B cell (primary cell): ENCODE data around the gene PDE3A. TPM values are rescaled to one million over a fixed set of nuclear protein-coding genes. Genes with fewer than 3 reads are reported as not detected.

Experiments used
- ATAC-seq: fragments of 200-7000 bp; cut with Tn5 transposase; one replicate; pipeline ENCODE4 v1.10.0; 2021; ENCODE audit warnings: low read depth, mild to moderate bottlenecking, moderate number of reproducible peaks, moderate library complexity
- CTCF ChIA-PET: fragments of 350-600 bp; sonication (Branson Sonifier 250); formaldehyde crosslinking; loops from one replicate; lab custom pipeline; 2021; ENCODE audit warnings: antibody characterized with exemption, inconsistent platforms; lab: Charles Lee
- POLR2A ChIA-PET: fragments of 350-600 bp; sonication (Branson Sonifier 250); formaldehyde crosslinking; loops from one replicate; lab custom pipeline; 2021; ENCODE audit warnings: antibody characterized with exemption; lab: Charles Lee
- DNase-seq: peaks from one replicate; pipeline ENCODE4 v3.0.0; 2013
- H2AFZ ChIP-seq: 2 replicates; pipeline ENCODE4 v1.6.1; 2012; ENCODE audit warnings: mild to moderate bottlenecking, low read depth, low read length; ENCODE audit not compliant: insufficient read depth, poor library complexity, severe bottlenecking
- H3K27ac ChIP-seq, 2 donors: 1 replicate in 1 of 2; 2 replicates in 1 of 2; pipeline ENCODE4 v1.5.1; 2012 to 2013; ENCODE audit warnings: low read length in 2 of 2, mild to moderate bottlenecking in 2 of 2, moderate library complexity in 1 of 2
- H3K27me3 ChIP-seq, 4 experiments: fragments of 200-600 bp in 1 of 4; sonication (generic) in 1 of 4; replicated peaks in 1 of 4; 1 replicate in 2 of 4; 2 replicates in 2 of 4; pipeline versions ENCODE4 v1.6.1 to v1.7.0; 2013 to 2016; ENCODE audit warnings: low read length in 3 of 4, mild to moderate bottlenecking in 2 of 4, mixed read lengths in 1 of 4, moderate library complexity in 1 of 4; ENCODE audit not compliant: insufficient read depth in 4 of 4, control insufficient read depth in 3 of 4; ENCODE audit errors: control extremely low read depth in 1 of 4
- H3K36me3 ChIP-seq, 2 experiments: replicated peaks in 1 of 2; 1 replicate in 1 of 2; 2 replicates in 1 of 2; pipeline versions ENCODE4 v1.6.1 to v1.7.1; 2013; ENCODE audit warnings: low read length in 1 of 2; ENCODE audit not compliant: insufficient read depth in 2 of 2, control insufficient read depth in 1 of 2; ENCODE audit errors: control extremely low read depth in 1 of 2, extremely low read depth in 1 of 2
- H3K4me1 ChIP-seq, 2 donors: fragments of 200-600 bp in 1 of 2; sonication (generic) in 1 of 2; 1 replicate in 1 of 2; 2 replicates in 1 of 2; pipeline versions ENCODE4 v1.5.1 to v1.6.1; 2013 to 2017; ENCODE audit warnings: low read length in 2 of 2; ENCODE audit not compliant: control insufficient read depth in 2 of 2, insufficient read depth in 2 of 2
- H3K4me2 ChIP-seq: replicated peaks from 2 replicates; pipeline ENCODE3; 2012; ENCODE audit warnings: mild to moderate bottlenecking, low read depth, low read length; ENCODE audit not compliant: poor library complexity, severe bottlenecking
- H3K4me3 ChIP-seq, 5 experiments: fragments of 200-600 bp in 1 of 5; sonication (generic) in 1 of 5; 1 replicate in 3 of 5; 2 replicates in 2 of 5; pipeline versions ENCODE4 v1.5.1 to v1.7.0; 2011 to 2016; ENCODE audit warnings: low read length in 4 of 5, mild to moderate bottlenecking in 4 of 5, low read depth in 2 of 5, control low read depth in 1 of 5, moderate library complexity in 1 of 5; ENCODE audit not compliant: insufficient read depth in 1 of 5; ENCODE audit errors: control extremely low read depth in 1 of 5, extremely low read depth in 1 of 5
- H3K79me2 ChIP-seq: fragments of 200-600 bp; sonication (generic); one replicate; pipeline ENCODE4 v1.6.0; 2016; ENCODE audit warnings: low read length; ENCODE audit not compliant: control insufficient read depth, insufficient read depth
- H3K9ac ChIP-seq: fragments of 200-600 bp; sonication (generic); 2 replicates; pipeline ENCODE4 v1.6.1; 2017; ENCODE audit warnings: mild to moderate bottlenecking, low read length, moderate library complexity
- H3K9me3 ChIP-seq, 3 donors: one replicate each; pipeline versions ENCODE4 v1.6.1 to v1.7.1; 2013; ENCODE audit warnings: low read length in 2 of 3; ENCODE audit not compliant: control insufficient read depth in 2 of 3, insufficient read depth in 1 of 3; ENCODE audit errors: control extremely low read depth in 1 of 3
- H4K20me1 ChIP-seq: 2 replicates; pipeline ENCODE4 v1.6.0; 2012; ENCODE audit warnings: mild to moderate bottlenecking, low read length; ENCODE audit not compliant: insufficient read depth, control insufficient read depth, poor library complexity, severe bottlenecking
- H3K27ac Mint-ChIP-seq: one replicate; pipeline ENCODE4 v1.8.0; 2021; ENCODE audit warnings: mixed read lengths
- H3K27me3 Mint-ChIP-seq: one replicate; pipeline ENCODE4 v1.8.0; 2021; ENCODE audit warnings: mixed read lengths
- H3K4me1 Mint-ChIP-seq: one replicate; pipeline ENCODE4 v1.8.0; 2021; ENCODE audit warnings: mixed read lengths
- H3K4me3 Mint-ChIP-seq: one replicate; pipeline ENCODE4 v1.8.0; 2021; ENCODE audit warnings: mixed read lengths
- H3K9me3 Mint-ChIP-seq: one replicate; pipeline ENCODE4 v1.8.0; 2022; ENCODE audit warnings: mixed read lengths; ENCODE audit not compliant: insufficient read depth
- EZH2 ChIP-seq: IDR thresholded peaks from 2 replicates; pipeline ENCODE4 v1.6.1; 2012; ENCODE audit warnings: borderline replicate concordance, low read depth, mild to moderate bottlenecking, moderate library complexity, low read length; ENCODE audit not compliant: insufficient read depth, poor library complexity, severe bottlenecking
- WGBS: methylation state at CpG from one replicate; pipeline ENCODE4 v1.1.5; 2013; ENCODE audit warnings: missing lambda C conversion rate; ENCODE audit not compliant: insufficient coverage; 5-methylcytosine and 5-hydroxymethylcytosine counted together
- intact Hi-C: fragments of 100-400 bp; cut with micrococcal nuclease; formaldehyde crosslinking; loops from one replicate; pipeline ENCODE4 v1.10.0; 2022
- polyA plus RNA-seq: library from polyadenylated mRNA; depleted of rRNA; stranded (reverse); fragments of >200 nt; gene quantifications from 2 replicates; pipeline ENCODE4 v1.2.3, GENCODE V29; 2012
- total RNA-seq, 2 donors: library from RNA; stranded (reverse); fragments of 120-200 nt in 1 of 2; gene quantifications; 1 replicate in 1 of 2; 2 replicates in 1 of 2; pipeline versions ENCODE4 v1.2.3 to v1.2.4, GENCODE V29; 2013 to 2022
- TF ChIP-seq, protein P1 (sequence below): fragments of 200-600 bp; IDR thresholded peaks from one replicate; pipeline ENCODE4 v1.8.0; 2022; ENCODE audit warnings: antibody characterized with exemption, mild to moderate bottlenecking

PDE3A gene
- total and polyA plus RNA-seq, 2 donors (not counting 1 experiment from before 2014, with no cell fraction given), result not detected

GRCh38 chr12:20572451-20572850 lies 204.1 kb downstream of the PDE3A start:
- POLR2A ChIA-PET, result no interaction called here
- H3K27me3 ChIP-seq, result no peaks in the 10 kb centered on the region
- DNase-seq, result no peak
- no peaks in the 10 kb centered on the region for H3K4me1 Mint-ChIP-seq
- no peak overlapping the region for H3K4me3 ChIP-seq
- no peak for ATAC-seq
- H2AFZ ChIP-seq, result no peak overlapping the region
- no peak overlapping the region for H3K27ac ChIP-seq
- H3K4me2 ChIP-seq, result no peak overlapping the region
- no CpG with 5 or more reads among the region's 5 CpGs for WGBS
- H3K4me1 ChIP-seq, result no peaks in the 10 kb centered on the region
- no peak overlapping the region for H3K27ac Mint-ChIP-seq
- intact Hi-C loops, result no loop called here
- no peaks in the 10 kb centered on the region for H3K9me3 Mint-ChIP-seq
- TF ChIP-seq, protein P1, sequence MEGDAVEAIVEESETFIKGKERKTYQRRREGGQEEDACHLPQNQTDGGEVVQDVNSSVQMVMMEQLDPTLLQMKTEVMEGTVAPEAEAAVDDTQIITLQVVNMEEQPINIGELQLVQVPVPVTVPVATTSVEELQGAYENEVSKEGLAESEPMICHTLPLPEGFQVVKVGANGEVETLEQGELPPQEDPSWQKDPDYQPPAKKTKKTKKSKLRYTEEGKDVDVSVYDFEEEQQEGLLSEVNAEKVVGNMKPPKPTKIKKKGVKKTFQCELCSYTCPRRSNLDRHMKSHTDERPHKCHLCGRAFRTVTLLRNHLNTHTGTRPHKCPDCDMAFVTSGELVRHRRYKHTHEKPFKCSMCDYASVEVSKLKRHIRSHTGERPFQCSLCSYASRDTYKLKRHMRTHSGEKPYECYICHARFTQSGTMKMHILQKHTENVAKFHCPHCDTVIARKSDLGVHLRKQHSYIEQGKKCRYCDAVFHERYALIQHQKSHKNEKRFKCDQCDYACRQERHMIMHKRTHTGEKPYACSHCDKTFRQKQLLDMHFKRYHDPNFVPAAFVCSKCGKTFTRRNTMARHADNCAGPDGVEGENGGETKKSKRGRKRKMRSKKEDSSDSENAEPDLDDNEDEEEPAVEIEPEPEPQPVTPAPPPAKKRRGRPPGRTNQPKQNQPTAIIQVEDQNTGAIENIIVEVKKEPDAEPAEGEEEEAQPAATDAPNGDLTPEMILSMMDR, result no peak
- TF ChIP-seq EZH2, result no peak
- no peaks in the 10 kb centered on the region for H3K79me2 ChIP-seq
- H3K4me3 Mint-ChIP-seq, result no peak overlapping the region
- H3K9ac ChIP-seq, result no peak overlapping the region
- H4K20me1 ChIP-seq, result no peaks in the 10 kb centered on the region
- H3K9me3 ChIP-seq, result no peaks in the 10 kb centered on the region
- H3K27me3 Mint-ChIP-seq, result no peaks in the 10 kb centered on the region
- H3K36me3 ChIP-seq, result no peaks in the 10 kb centered on the region
- CTCF ChIA-PET, result no interaction called here

- Mint-ChIP-seq H3K27me3 (no peaks in the 10 kb centered on the region), H3K9me3 (peaks cover 3% of the 10 kb centered on the region), H3K4me3 (no peak overlapping the region), H3K4me1 (no peaks in the 10 kb centered on the region), H3K27ac (no peak overlapping the region)
- intact Hi-C loops, result no loop called here
- Histone ChIP-seq H3K4me2 (no peak overlapping the region), H3K4me3 (no peak overlapping the region), H3K9me3 (no peaks in the 10 kb centered on the region), H3K27ac (no peak overlapping the region), H3K36me3 (no peaks in the 10 kb centered on the region), H4K20me1 (no peaks in the 10 kb centered on the region), H3K27me3 (no peaks in the 10 kb centered on the region), H3K4me1 (no peaks in the 10 kb centered on the region), H3K9ac (no peak overlapping the region), H3K79me2 (no peaks in the 10 kb centered on the region), H2AFZ (no peak overlapping the region)
- ChIA-PET CTCF (no interaction called here), POLR2A (no interaction called here)
- ATAC-seq, result no peak
- no peak for TF ChIP-seq EZH2
- TF ChIP-seq, protein P1, result no peak
- no CpG with 5 or more reads among the region's 3 CpGs for WGBS
- DNase-seq, result no peak
Observed at GRCh38 chr12:20576528-20576927, 208.2 kb downstream of the PDE3A start.
